Transverse colon (tissue), 4 donors: ENCODE measurements around the gene KRT1.

ENCODE experiments used
- POLR2AphosphoS5 ChIP-seq, 3 donors: sonication (generic); formaldehyde crosslinking; IDR thresholded peaks; one replicate each; pipeline ENCODE4 v1.6.1; 2016; ENCODE audit warnings: antibody characterized with exemption in 3 of 3
- TF ChIP-seq, protein P1 (sequence below), 5 experiments: fragments of 200-600 bp in 3 of 5; fragments of 450-650 bp in 2 of 5; sonication (generic) in 3 of 5; IDR thresholded peaks; 1 replicate in 2 of 5; 2 replicates in 3 of 5; pipeline ENCODE4 v1.5.1; 2016 to 2017; ENCODE audit warnings: antibody characterized with exemption in 5 of 5, inconsistent platforms in 3 of 5, mild to moderate bottlenecking in 2 of 5, moderate library complexity in 1 of 5

DNA sequence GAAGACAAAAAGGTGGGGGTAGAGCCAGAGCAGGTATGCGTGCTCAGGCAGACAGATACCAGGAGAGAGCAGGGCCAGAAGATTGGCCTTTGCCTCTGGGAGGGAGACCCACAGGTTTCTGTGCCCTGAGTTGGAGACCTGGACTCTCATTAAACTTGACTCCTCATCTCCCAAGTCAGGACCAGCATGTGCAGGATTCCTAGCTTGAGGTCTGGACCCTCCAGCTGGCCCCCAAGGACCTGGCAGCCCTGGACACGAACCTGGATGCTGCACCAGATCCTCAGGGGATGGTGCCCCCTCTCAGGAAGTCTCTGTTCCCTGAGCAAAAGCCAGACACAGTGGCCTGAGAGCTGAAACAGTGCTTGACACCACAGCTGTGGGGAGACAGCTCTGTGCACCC is 51.4 kb downstream of the KRT1 start:
- TF ChIP-seq, protein P1, sequence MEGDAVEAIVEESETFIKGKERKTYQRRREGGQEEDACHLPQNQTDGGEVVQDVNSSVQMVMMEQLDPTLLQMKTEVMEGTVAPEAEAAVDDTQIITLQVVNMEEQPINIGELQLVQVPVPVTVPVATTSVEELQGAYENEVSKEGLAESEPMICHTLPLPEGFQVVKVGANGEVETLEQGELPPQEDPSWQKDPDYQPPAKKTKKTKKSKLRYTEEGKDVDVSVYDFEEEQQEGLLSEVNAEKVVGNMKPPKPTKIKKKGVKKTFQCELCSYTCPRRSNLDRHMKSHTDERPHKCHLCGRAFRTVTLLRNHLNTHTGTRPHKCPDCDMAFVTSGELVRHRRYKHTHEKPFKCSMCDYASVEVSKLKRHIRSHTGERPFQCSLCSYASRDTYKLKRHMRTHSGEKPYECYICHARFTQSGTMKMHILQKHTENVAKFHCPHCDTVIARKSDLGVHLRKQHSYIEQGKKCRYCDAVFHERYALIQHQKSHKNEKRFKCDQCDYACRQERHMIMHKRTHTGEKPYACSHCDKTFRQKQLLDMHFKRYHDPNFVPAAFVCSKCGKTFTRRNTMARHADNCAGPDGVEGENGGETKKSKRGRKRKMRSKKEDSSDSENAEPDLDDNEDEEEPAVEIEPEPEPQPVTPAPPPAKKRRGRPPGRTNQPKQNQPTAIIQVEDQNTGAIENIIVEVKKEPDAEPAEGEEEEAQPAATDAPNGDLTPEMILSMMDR (IDR thresholded peaks at IDR 0.05) = no peak
- TF ChIP-seq POLR2AphosphoS5 (IDR thresholded peaks at IDR 0.05) = no peak
